HG02588 (cell line): ENCODE measurements around the gene RBM43.

Source experiments
- ATAC-seq: cut with Tn5 transposase; IDR thresholded peaks from one replicate; pipeline ENCODE4 v1.9.1; 2021; ENCODE audit warnings: mild to moderate bottlenecking, moderate library complexity; ENCODE audit not compliant: unreplicated experiment

The RBM43 gene

DNA sequence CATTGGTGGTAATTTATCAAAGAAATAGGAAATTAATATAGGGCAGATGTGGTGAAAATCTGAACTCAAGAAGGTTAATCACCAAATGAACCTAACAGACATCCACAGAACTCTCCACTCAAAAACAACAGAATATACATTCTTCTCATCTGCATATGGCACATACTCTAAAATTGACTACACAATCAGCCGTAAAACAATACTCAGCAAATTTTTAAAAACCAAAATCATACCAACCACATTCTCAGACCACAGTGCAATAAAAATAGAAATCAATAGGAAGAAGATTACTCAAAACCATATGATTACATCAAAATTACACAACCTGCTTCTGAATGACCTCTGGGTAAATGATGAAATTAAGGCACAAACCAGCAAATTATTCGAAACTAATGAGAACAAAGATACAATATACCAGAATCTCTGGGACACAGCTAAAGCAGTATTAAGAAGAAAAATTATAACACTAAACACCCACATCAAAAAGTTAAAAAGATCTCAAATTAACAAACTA is 31.0 kb downstream of the RBM43 start:
- ATAC-seq: no peak

DNA sequence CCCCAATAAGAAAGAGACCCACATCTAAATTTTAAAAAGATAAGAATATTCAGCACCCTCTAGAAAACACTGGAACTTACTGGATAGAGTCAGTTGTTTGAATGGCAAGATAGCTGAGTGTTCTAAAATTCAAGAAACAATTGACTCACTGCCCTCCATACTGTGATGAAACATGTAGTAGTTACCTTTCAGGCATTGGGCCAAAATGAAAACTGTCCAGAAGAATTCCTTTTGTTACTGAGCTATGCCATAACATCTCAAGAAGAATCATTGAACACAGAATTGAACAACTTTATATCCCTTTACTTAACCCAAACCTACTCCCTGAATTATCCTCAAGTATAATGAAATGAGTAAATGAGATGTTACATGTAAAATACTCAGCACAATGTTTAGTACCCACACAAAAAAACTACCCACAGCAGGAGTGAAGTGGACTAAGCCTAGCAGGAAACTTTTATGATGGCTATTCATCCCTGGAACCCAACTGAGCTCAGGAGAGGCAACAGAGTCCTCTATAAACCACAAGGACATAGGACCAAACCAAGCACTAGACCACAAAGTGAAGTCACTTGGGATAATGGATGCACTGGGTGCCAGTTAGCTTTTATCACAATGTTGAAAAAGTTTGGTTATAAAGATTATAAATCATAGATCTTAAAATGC is 32.7 kb downstream of the RBM43 start:
- ATAC-seq: no peak

DNA sequence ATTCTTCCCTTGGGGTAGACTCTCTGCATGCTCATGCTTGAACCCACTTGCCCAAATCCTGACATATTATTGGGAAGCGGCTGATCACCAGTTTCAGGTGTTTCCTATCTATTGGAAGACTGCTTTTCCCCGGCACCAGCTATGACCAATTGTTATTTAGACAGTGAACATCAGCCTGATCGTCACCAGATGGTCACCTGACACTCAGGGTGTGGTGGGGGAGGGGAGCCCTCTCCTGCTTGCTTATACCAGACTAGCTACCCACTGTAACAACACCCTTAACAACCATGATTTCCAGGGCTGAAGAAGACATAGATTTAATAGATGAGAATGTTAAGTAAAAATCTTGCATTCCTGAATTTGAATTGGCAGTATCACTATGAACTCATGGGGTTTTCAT is 44.3 kb downstream of the RBM43 start:
- ATAC-seq: no peak

DNA sequence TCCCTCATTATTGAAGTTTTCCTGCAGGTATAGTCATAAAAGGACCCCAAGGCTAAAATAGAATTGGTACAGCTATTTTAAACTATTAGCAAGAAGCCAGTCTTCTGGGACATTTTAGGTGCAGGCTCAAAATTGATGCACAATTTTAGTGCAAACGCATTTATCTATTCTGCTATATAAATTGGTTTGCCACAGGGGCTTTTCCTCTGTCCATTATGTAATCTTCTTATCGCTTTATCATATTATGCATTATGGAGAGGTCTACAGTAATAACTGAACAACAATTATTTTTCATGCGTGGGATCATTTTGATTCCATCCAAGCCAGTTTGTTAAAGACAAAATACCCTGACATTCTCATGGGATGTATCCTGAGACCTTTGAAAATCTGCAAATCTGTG is 54.6 kb downstream of the RBM43 start:
- ATAC-seq: no peak

DNA sequence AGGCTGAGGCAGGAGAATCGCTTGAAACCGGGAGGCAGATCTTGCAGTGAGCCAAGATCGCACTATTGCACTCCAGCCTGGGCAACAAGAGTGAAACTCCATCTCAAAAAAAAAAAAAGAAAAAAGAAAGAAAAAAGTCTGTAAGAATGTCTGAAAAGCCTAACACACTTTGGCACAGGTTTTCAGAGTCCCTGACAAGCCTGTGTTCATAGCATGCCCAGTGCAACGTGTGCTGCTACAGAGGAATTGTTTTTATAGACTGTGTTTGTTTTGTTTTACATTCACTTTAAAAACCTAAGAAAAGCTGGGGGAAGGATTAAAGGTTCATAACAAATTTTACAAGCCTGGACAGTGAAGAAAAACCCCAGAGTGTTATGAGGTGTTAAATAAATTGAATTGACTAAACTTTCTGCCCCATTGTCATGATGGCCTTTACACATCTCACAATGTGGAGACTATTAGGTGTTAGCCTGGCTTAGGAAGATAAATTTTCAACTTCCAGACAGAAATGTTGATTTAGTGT is 55.2 kb downstream of the RBM43 start:
- no peak for ATAC-seq

DNA sequence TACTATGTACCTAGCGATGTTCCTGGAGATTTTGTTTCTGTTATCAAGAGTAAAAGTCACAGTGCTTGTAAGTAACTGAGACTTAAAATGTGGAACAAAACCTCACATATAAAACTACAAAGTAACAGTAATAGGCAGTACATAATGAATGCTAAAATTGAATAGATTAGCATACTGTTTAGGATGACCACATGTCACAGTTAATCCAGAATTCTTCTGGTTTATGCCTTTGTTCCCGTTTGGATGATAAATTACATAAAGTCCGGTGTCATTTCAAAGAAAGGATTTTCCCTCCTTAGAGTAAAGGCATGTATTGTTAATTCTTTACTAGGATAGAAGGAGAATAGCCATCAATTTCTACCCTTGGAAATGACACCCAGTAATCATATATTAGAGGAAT is 56.1 kb downstream of the RBM43 start:
- ATAC-seq: no peak

DNA sequence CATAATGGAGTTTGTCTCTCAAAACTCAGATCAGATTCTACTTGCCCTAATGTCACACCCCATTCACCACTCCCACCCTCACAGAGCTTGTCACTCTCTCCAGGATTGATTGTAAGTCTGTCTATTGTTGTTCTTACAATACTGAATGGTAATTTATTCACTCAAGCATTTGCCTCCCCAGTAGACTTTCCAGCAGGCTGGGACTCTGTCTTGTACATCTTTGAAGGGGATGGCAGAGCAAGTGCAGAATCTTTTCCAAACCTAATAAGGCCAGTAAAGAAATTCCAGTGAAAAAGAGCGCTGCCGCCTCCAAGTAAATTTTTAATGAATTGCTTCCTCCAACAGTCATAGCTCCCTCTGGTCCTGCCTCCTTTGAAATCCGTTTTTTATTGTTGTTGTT is 56.9 kb downstream of the RBM43 start:
- no peak for ATAC-seq

DNA sequence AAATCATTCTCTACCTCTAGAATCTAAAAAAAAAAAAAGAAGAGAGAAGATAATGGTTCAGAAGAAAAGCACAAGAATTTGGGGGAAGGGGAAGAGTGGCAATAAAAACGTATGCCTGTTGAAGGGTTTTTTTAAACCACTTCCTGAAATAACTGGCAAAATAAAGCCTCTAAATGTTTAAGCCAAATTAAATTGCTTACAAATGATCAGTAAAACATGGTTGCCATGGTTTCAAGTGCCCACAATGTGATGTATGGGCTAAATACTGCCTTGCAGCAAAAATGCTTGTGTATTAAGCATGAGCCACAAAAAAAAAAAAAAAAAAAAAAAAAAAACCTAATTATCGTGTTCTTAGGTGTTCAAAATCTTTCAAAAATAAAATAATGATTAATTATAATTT is 60.8 kb downstream of the RBM43 start:
- no peak for ATAC-seq

DNA sequence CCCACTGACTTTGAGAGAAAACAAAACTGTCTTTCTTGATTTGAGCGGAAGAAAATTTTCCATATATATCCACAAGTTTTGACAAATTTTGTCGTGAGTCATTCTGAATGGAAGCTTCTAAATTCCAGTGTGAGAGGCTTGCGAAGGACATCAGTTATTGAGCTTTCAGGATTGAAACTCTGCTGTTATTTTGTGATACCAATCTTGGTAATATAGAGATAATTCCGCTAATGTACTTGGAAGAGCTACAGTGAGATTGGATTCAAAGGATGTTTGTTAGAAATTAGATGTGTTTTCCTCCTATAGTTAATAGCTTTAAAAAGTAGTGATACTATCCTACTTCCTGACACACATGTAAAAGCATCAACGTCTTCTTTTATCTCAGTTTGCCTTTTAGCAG is 61.4 kb downstream of the RBM43 start:
- ATAC-seq: no peak

DNA sequence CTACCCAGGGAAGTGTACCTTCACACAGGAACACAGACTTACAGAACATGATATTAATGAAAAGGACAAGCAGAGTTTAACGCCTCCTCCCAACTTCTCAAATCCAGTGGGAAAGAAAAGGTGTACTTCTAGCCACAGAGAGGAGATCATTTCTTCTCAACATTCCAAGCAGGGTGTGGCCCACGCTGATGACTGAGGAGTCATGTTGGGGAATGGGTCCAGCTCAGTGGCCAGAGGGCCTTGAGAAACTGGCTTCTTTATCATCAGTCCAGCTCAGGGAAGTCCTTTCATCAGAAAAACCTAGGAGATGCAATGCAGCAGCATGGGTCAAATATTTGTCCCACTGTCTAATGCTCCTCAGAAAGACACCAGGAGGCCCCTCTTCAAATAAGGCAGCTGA is 63.0 kb downstream of the RBM43 start:
- no peak for ATAC-seq
